ENCODE data around the gene SNCAIP.

- TF ChIP-seq POLR2A (IDR thresholded peaks at IDR 0.05) (no peak), POLR2AphosphoS5 (IDR thresholded peaks at IDR 0.05; ENCODE audit: insufficient read depth in 1 of 2, low read depth in 1 of 2) (no peak)
- TF ChIP-seq, protein P1, sequence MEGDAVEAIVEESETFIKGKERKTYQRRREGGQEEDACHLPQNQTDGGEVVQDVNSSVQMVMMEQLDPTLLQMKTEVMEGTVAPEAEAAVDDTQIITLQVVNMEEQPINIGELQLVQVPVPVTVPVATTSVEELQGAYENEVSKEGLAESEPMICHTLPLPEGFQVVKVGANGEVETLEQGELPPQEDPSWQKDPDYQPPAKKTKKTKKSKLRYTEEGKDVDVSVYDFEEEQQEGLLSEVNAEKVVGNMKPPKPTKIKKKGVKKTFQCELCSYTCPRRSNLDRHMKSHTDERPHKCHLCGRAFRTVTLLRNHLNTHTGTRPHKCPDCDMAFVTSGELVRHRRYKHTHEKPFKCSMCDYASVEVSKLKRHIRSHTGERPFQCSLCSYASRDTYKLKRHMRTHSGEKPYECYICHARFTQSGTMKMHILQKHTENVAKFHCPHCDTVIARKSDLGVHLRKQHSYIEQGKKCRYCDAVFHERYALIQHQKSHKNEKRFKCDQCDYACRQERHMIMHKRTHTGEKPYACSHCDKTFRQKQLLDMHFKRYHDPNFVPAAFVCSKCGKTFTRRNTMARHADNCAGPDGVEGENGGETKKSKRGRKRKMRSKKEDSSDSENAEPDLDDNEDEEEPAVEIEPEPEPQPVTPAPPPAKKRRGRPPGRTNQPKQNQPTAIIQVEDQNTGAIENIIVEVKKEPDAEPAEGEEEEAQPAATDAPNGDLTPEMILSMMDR (IDR thresholded peaks at IDR 0.05), result no peak
Measured at GRCh38 chr5:122316656-122317055, 4.6 kb downstream of the SNCAIP start.
